Epithelial cell of esophagus (primary cell): ENCODE data around the gene EEFSEC.

Experiments
- DNase-seq: peaks from one replicate; pipeline ENCODE4 v3.0.0; 2010; ENCODE audit warnings: low read depth
- H3K4me3 ChIP-seq: 2 replicates; pipeline ENCODE4 v1.5.1; 2011; ENCODE audit warnings: mild to moderate bottlenecking, low read length, control low read depth
- TF ChIP-seq, protein P1 (sequence below): IDR thresholded peaks from 2 replicates; pipeline ENCODE4 v1.5.1; 2011; ENCODE audit warnings: low read depth, mild to moderate bottlenecking, low read length, control low read depth, inconsistent platforms; ENCODE audit not compliant: insufficient read depth; ENCODE audit errors: missing control alignments

The EEFSEC gene

DNA sequence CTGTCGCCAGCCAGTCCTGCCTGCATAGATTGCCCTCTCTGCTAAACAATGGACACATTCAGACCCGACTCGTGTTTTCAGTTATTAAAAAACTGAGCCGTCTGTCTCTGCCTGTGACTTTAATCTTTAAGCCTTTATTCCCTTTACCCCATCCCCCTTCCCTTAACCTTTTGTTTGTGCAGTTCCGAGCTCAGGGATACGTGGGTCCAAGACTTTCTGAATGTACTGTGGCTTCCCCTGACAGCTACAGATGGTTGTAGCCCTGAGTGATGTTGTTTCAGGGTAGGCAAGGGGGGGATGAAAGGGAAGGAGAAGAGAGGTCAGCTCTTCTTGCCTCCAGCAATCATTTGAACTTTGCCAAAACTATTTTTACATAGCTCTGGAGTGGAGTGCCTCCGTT is 44.6 kb downstream of the EEFSEC start:
- DNase-seq, result no peak
- no peak overlapping the region for H3K4me3 ChIP-seq
- TF ChIP-seq, protein P1, sequence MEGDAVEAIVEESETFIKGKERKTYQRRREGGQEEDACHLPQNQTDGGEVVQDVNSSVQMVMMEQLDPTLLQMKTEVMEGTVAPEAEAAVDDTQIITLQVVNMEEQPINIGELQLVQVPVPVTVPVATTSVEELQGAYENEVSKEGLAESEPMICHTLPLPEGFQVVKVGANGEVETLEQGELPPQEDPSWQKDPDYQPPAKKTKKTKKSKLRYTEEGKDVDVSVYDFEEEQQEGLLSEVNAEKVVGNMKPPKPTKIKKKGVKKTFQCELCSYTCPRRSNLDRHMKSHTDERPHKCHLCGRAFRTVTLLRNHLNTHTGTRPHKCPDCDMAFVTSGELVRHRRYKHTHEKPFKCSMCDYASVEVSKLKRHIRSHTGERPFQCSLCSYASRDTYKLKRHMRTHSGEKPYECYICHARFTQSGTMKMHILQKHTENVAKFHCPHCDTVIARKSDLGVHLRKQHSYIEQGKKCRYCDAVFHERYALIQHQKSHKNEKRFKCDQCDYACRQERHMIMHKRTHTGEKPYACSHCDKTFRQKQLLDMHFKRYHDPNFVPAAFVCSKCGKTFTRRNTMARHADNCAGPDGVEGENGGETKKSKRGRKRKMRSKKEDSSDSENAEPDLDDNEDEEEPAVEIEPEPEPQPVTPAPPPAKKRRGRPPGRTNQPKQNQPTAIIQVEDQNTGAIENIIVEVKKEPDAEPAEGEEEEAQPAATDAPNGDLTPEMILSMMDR, result no peak

DNA sequence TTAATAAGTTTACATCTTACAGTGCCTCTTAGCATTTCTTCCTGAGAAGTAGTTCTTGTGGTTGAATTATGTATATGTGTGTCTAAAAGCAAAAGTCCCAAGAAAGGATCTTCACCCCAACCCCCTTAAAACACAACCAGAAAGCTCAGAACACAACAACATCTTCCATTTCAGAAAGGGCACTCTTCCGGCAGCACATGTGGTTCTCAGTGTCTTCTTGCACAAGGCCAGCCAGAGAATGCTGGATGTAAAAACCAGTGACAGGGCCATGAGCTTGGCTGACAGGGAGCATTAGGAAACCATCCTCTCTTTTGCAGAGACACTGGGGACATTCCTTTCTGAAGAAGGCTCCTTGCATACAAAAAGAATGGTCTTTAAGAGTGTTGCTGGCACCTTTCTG is 45.0 kb downstream of the EEFSEC start:
- DNase-seq, result no peak
- TF ChIP-seq, protein P1, result no peak
- H3K4me3 ChIP-seq, result no peak overlapping the region

DNA sequence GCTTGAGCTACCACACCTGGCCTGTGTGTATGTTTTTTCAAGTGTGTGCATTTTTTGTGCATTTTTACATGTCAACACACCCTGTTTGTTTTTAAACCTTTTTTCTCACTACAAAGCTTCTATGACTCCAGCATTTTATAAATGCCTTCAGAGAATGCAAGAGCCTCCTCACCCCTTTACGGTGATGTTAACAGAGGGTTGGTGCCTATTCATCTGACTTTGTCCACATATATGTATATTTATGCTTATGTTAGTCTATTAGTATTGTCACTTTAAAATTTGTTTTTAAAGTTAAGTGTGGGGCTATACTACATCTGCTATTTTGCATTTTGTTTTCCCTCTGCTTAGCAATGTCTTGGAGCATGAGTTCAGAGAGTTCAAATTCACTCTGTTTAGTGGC is 45.8 kb downstream of the EEFSEC start:
- TF ChIP-seq, protein P1, result no peak
- DNase-seq, result no peak
- no peak overlapping the region for H3K4me3 ChIP-seq

DNA sequence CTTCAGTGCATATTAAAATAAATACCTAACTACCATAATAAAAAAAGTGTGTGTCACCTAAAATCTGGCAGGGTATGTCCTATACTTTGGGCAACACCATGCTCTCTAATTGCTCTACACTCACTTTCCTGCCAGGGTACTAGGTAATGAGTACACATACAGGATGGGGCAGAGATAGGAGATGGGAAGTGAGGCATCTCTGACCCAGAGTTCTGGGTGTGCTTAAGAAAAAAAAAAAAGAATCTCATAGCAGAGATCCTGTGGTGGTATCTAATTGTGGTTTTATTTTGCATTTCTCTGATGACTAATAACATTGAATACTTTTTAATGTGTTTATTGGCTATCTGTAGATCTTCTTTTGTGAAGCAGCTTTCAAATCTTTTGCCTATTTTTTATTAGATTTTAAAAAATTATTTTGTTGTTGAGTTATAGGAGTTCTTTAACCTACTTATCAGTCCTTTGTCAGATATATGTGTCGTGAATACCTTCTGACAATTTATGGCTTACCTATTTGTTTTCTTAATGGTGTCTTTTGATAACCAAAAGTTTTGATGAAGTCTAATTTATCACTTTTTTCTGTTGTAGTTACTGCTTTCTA is 48.0 kb downstream of the EEFSEC start:
- TF ChIP-seq, protein P1, result no peak
- no peak for DNase-seq
- H3K4me3 ChIP-seq, result no peak overlapping the region

GRCh38 chr3:128203169-128203568 is 49.9 kb downstream of the EEFSEC start:
- TF ChIP-seq, protein P1, result no peak
- H3K4me3 ChIP-seq, result no peak overlapping the region
- DNase-seq, result no peak

DNA sequence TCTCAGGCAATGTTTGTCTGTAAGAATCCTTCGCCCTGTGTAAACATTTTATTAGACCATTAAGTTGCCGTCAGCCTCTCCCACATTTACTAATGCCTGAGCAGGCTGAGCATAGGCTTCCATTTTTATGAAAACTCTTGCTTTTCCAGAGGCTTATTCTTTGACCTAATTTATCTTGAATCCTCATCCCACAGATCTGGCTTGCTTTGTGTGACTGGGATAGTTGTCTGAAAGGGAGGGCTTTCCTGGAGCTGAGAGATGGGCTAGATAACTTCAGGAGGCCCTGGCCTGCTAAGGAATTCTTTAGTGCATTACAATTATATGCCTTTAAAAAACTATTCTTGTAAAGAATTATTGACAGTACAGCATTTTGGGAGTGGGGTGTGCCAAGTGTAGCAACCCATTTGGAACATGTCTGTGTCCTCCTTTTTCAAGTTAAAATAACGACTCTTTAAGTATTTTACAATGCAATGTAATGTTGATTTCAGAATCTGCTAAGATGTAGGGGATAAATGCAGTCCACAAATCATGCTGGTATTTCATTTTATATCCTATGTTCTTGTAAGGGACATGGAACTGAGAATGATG is 52.4 kb downstream of the EEFSEC start:
- TF ChIP-seq, protein P1, result no peak

DNA sequence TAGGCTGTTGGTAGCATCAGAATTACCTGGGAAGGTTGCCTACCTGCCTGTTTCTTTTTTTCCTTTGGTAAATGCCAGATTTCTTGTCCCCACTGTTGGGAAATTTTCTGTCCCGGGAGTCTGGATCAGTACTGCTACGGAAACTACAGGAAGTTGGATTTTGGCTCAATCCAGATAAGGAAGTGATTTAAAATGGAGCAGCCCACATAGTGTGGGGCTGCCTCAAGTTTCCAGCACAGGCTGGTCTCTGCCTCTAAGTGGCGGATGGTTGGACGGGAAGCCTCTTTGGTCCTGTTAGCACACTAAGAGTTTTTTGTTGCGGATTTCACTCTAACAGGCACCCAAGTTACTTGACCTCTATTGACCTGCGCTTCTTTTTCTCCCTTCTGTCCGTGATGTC is 54.7 kb downstream of the EEFSEC start:
- no peak overlapping the region for H3K4me3 ChIP-seq
- DNase-seq, result no peak
- TF ChIP-seq, protein P1, result no peak

More for the DNA sequence above, 52.4 kb downstream of the EEFSEC start:
- DNase-seq, result no peak
- no peak overlapping the region for H3K4me3 ChIP-seq
